NCI-H748 treated with DMSO at 0.1 percent for 48 hours (cell line): ENCODE measurements around the gene TMEM45A.

Source experiments
- DNase-seq: peaks from one replicate; lab custom pipeline; 2025; lab: John Stamatoyannopoulos, UW

TMEM45A gene

DNA sequence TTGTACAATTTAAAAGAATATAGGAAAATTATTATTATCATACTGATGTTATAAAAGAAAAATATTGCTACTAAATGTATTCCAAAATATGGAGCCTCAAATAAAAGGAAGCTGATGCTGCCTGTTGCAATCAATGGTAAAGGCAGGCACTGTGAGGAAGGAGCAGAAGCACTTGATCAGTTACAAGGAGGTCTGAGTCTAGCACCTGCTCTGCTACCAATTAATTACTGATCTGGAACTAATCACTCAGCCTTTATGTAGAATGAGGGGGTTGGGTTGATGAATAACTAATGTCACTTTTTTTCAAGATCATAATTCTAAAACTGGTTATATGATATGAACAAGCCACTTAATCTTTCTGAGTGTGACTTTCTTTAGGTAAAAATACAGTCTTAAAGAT lies 122.5 kb downstream of the TMEM45A start:
- DNase-seq, result no peak

DNA sequence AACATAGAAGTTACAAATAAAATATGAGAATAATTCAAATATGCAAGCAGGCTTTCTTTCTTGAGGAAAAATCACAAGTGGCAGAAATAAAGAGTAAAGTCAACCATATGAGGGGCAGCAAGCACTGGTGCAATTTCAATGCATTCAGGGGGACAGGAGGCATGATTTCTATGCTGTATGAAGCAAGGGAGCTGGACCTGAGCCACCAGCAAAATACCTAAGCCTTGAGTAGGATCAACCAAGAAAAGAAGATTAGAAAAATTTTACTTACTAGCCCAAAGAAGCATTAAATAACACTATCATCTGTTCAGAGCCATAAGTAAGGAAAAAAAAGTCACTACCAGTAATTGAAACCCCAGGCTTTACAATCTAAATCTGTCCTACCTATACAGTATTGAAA lies 123.3 kb downstream of the TMEM45A start:
- no peak for DNase-seq

DNA sequence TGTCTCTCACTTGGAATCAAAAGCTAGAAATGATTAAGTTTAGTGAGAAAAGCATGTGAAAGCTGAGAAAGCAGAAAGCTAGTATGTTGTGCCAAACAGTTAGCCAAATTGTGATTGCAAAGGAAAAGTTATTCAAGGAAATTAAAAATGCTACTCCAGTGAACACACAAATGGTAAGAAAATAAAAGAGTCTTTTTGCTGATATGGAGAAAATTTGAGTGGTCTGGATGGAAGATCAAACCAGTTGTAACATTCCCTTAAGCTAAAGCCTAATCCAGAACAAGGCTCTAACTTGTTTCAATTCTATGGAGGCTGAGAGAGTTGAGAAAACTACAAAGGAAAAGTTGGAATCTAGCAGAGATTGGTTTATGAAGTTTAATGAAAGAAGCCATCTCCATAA lies 128.8 kb downstream of the TMEM45A start:
- DNase-seq, result no peak
